NOMO-1 treated with dmso at 0.1 percent for 144 hours (cell line): ENCODE measurements around the gene BCAS3.
"Not testable (repeated sequence)": the region's sequence is repeated elsewhere in the genome, so short reads cannot be mapped to it uniquely, and the experiment has no call there.

ENCODE experiments used
- DNase-seq: peaks from one replicate; lab custom pipeline; 2025; ENCODE audit not compliant: unreplicated experiment; lab: John Stamatoyannopoulos, UW

BCAS3 gene

DNA sequence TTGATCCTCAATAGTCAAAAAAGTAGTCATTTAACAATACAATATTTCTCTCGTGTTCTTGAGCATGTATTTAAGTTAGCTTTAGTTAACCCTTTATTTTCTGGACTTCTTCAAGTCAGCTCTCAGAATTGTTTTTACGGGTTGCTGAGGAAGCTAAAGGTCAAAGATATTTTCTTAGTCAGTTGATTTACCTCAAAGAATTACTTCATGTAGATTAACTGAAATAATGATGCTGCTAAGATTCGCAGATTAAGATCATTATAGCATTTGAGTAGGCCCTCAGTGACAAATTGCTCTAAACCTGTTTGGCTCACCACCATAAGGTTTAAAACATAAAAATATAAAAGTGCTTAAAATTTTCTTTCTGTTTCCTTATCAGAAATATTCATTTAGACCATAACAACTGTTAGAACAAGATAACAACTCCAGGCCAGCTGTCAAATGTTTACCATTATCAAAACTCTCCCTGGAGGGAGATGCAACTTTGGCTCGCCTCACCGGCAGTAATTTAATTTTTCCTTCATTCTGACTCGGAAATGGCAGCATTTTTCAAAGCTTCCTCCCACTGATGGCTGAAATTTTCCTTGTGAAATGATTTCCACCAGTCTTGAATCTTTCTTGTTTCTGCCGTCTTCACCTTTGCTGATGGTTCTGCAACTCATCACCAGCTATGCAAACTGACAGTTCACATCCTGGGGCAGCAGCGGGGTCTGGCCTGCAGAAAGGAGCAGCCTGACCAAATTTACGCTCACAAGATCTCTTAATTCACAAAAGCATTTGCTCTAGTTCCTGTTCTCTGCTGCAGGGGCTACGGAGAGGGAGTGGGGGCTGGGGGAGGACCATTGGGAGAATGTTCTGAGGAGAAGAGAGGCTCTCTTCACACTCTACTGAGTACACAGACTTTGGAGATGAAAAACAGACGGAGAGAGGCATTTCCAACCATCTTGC is 467.2 kb downstream of the BCAS3 start:
- DNase-seq, result no peak

DNA sequence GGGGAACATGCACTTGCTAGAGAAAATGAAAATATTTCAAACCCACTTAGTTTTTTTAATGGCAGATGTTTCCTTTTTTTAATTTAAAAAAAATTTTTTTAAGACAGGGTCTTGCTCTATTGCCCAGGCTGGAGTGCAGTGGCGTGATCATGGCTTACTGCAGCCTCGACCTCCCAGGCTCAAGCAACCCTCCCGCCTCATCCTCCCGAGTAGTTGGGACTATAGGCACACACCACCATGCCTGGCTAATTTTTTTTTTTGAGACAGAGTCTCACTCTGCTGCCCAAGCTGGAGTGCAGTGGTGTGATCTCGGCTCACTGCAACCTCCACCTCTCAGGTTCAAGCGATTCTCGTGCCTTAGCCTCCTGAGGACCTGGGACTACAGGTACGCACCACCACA is 469.2 kb downstream of the BCAS3 start:
- DNase-seq, result not testable (repeated sequence)

DNA sequence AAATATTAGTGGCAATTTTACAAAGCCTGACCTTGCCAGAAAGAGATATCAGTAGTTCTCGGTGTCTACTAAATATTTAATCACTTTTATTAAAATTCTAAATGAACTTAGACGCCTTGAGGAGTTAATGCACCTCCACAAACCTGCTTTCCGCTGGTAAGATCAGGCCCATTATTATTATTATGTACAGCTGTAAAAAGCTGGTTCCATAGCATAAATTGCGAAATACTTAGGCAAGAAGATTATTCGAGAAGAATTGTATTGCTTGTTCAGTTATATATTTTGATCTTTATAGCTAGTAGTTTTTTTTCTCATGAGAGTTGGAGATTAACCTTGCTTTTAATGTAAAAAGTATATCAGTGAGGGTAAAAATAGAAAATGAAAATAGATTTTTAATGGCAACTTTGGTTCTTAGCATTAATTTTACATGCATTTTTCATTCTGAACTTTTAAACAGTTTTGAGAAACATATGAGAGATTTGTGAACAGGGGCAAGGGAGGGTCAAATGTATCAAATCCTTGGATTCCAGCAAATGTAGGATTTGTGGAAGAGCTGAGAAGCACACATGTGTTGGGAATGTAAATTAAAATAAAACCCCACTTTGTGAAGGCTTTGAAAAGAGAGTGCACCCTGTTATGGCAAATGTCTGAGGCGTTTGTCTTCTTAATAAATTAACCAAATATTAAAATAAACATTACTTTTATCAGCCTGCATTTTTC is 471.6 kb downstream of the BCAS3 start:
- DNase-seq, result no peak

DNA sequence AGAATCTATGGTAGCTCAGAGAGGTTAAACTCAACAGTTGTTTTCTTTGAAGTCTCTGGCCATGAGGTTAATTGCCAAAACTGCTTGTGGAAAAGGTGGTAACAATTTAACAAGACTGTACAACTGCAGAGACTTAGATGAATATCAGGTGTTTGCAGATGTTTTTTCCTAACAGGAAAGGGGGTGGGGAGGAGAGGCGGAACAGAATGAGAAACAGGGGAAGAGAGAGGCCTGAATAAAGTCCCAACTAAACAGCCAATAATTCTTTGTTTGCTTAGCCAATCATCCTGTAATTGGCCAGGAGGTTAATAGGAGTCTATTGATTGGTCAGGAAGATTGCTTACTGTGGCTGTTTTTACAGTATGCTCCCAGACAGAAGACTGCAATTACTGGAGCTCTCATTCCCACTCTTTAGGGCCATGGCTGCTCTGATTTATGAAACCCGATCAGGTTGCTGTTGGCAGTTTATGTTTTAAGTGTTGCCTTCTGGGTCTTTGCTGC is 472.3 kb downstream of the BCAS3 start:
- no peak for DNase-seq

DNA sequence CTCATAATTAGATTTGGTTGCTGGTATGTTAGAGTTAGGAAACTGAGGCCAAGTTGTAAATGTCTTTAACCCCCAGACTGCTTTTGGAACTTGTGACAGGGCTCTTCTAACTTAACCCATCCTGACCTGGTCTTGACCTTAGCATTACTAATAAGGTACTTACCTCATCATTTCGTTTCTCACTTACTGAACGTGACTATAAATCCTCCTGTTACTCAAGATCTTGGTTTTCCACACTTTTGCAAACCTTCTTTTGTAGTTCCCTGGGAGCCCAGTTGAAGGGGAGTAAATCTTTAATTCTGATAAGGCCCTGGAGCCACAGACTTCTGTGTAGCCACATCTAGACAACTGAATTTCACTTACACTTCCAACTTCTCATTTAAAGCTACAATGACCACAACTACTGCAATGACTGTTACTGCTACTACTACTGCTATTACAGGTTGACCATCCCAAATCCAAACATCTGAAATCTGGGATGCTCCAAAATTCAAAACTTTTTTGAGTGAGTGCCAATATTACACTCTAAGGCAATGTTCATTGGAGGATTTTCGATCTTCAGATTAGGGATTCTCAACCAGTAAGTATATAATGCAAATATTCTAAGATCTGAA is 473.1 kb downstream of the BCAS3 start:
- DNase-seq, result no peak

DNA sequence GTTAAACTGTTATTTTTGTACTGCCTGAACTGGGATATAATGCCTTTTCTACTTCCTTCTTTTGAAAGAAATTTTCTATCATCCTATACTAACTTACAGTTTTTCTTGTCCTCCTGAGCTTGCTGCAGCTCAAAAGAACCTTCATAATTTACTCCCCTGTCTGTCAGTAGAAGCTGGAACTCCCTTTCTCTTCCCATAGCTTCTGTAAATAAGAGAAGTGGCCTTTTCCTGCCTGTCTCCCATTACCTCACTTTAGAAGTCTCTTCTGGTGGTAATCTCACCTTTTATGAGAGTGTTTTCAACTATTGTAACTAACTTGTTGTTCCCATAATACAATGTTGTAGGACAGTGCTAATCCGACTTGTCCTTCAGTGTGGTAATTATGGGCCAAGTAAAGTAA is 475.2 kb downstream of the BCAS3 start:
- DNase-seq, result no peak

DNA sequence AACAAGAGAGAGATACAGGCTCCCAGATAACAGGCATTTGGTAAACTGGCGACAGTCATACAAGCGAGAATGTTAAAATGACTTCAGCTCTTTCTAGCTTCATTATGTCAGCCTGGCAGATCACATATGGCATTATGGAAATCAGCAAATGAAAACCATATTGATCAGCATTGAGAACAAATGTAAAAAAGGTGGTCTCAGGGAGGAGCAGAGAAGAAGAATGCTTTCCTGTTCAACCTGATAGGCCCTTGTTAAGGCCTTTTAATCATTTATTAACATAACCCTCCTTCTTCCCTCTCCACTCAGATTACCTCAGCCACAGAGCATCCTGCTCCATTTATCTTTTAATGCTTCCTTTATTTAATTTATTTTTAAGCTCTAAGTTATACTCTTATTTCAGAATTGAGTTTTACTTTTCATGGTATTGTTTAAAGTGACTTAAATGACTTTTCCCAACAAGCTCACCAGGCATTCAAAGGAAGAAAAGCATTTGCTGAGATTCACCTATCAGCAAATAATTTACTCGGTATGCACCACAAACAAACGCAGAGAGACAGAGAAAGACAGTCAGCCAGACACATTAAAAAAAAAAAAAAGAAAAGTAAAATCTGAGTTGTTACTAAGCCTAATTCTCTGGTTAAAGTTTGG is 478.1 kb downstream of the BCAS3 start:
- DNase-seq, result no peak

DNA sequence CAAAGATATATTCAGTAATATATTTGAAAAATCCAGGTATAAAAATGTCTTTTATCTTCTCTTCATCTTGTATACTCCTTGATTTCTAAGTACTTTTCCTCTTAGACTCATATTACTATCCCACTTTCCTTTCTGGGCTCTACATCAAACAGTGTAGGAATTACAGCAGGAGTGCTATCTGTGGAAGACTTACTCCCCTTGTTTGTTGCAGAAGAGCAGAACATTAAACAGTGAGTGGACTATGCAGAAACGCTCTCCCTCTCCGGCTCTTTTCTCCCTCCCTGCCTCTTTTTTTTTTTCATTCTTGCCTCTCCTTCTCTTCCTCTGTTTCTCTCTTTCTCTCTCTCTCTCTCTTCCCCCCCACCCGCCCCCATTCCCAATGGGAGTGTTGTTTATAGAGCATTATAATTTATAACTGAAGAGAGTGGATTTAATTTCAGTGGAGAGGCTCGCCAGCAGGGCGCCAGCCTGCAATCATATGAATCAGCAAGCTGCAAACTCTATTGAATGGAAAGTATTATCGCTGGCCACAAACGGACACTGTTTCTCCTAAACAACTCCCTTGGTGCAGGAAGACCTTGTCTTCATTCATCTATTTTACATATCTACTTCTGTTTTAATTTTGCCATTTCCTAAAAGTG is 479.7 kb downstream of the BCAS3 start:
- no peak for DNase-seq

DNA sequence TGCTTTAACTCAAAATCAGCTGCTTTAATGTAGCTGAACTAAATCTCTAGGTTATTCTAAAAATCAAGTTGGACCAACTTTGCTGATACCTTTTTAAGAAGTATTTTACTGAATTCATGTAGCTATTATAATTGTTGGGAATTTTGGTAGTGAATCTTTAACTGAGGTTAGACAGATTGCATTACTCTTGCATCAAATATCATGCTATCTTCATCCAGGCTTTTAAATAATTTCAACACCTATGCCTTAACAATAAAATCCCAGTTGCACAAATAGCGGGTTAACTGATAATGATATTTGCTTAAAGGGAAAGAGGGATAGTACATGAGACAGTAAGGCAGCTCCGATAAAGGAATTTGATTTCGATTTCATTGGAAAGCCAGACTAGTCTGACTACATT is 480.7 kb downstream of the BCAS3 start:
- DNase-seq, result no peak

DNA sequence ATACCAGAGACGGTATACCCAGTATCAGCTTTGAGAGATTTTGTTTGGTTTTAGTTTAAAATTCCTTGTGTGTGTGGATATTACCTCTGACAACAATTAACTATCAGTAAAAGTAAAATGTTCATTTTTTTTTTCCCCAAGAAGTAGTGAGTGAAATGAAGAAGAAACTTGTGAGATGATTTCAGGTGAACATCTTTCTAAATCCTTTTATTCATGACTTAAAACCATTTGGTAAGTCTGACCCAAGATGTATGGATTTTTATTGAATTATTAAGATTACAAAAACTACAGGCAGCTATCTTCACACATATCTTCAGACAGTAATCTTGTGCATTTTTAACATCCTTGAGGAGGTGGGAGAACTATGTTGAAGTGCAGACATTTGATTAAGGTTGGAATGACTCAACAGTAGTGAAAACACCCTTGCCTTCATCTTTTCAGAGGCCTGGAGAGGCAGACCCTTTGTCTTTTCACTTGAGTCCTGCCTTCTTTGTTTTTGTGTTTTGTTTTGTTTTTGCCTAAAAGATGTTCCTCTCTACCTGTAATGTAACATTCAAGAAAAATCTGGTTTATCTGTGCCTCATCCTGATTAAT is 481.7 kb downstream of the BCAS3 start:
- DNase-seq, result no peak

DNA sequence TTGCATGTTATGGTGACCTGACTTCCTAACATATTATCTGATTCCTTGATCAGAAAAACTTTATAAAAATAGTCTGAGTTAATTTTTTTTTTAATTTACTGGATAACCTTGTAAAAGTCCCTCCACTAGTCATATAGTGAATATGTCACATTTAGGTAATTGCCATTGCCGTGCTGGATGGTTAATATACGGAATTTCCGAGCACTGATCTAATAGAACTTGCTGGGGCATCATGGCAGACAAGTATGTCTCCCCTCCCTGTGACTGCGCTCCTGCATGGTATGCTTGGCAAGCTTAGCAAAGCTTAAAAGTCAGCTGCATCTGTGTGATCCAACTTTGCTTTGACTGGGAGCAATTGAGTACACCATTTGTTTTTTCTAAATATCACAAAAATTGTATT is 482.6 kb downstream of the BCAS3 start:
- no peak for DNase-seq

DNA sequence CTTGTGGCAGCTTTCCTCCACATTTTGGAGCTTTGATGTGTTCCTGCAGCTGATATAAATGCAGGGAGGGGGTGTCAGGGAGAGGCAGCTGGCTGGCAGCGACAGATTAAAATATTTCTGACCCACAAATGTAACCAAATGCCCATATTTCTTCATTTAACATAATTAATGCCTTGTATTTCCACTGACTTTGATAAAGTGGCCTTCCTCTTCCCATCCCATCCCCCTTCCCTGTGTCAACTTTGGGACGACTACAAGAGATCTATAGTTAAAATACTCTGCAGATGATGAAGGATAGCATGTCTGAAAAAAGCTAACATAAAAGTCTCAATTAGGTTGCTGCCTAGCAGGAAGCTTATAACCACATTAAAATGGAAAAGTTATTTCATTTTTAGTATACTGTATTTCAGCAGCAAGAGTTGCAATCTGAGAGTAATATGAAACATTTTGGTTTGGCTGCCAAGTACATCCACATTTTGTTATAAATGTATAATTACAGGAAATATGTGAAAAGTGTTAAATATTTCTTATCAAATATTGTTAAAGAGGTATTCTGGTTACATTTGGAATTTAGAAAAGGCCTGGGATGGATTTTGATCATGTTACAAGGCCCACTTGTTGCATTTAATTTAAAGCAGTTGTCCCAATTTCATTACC is 483.3 kb downstream of the BCAS3 start:
- DNase-seq, result no peak

DNA sequence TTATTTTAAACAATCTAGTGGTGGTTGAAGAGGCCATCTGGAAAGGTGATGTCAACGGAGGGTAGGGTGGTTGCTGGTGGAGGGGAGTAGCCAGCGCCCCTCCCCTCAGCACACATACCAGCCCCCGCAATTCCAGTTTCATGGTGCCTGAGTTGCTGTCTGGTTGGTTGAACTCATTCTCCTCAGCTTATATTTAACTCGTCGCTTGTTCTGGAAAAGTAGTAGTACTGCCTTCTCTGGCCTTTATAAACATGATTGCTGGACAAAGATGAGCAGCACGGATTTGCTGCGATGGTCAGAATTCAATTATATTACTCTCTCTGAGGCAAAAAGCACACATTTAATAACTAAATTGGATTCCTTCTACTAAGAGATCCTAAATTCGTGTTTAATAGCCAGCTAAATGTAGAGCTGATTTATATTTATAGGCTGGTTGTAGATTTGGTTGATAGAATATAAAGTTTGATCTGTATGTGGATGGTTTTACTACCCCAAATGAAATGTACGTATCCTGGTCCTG is 484.0 kb downstream of the BCAS3 start:
- DNase-seq, result no peak

DNA sequence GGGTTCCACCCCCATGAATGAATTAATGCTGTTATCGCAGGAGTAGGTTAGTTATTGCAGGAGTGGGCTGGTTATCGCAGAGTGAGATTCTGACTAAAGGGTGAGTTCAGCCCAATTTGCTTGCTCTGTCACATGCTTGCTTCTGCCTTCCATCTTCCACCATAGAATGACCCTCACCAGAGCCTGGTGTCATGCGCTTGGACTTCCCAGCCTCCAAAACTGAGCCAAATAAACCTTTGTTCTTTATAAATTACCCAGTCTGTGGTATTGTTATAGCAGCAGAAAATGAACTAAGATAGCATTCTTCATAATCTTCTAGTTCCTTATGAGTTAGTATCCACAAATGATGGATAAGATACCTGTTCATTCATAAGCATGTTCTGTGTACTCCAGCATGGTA is 486.9 kb downstream of the BCAS3 start:
- DNase-seq, result no peak

DNA sequence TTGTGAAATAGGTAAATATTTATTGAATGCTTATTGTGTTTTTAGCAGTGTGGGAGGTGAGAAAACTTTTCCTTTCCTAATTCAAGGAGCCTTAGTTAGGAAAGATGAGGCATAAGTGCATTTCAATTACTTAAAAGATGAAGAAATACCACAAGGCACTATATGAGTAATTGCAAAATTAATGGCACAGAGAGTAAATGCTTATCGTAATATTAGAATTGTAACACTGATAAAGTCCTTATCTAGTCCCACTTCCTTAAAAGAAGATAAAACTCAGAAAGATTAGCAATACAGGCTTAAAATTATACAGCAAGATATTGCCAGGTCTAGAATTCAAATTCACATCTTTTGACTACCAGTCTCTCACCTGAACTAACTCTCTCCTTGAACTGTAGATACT is 489.4 kb downstream of the BCAS3 start:
- no peak for DNase-seq

DNA sequence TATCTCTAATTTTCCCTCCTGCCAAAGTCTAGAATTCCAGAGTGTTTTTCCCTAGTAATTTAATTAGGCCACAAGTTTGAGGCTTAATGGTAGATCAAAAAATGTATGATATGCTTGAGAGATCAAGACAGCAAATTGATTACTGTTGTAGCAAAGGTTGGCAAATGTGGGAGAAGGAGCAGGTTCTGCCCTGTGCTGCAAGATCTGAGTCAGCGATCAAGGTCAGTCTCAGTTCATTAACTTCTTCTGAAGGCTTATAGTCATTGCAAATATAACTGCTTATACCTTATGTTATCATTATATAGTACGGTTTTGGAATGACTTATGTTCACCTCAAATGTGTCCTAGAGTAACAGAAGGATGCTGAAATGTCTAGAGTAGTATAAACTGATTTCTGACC is 490.9 kb downstream of the BCAS3 start:
- DNase-seq, result no peak

DNA sequence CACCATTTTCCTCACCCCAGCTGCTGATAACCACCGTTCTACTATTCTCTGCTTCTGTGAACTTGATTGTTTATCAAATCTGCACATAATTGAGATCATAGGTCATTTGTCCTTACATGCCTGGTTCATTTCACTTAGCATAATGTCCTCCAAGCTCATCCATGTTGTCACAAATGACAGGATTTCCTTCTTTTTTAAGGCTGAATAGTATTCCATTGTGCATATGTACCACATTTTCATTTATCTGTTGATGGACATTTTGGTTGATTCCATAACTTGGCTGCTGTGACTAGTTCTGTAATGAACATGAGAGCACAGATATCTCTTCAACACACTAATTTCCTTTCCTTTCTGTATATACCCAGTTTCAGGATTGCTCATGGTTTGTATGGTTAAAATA is 496.7 kb downstream of the BCAS3 start:
- no peak for DNase-seq

DNA sequence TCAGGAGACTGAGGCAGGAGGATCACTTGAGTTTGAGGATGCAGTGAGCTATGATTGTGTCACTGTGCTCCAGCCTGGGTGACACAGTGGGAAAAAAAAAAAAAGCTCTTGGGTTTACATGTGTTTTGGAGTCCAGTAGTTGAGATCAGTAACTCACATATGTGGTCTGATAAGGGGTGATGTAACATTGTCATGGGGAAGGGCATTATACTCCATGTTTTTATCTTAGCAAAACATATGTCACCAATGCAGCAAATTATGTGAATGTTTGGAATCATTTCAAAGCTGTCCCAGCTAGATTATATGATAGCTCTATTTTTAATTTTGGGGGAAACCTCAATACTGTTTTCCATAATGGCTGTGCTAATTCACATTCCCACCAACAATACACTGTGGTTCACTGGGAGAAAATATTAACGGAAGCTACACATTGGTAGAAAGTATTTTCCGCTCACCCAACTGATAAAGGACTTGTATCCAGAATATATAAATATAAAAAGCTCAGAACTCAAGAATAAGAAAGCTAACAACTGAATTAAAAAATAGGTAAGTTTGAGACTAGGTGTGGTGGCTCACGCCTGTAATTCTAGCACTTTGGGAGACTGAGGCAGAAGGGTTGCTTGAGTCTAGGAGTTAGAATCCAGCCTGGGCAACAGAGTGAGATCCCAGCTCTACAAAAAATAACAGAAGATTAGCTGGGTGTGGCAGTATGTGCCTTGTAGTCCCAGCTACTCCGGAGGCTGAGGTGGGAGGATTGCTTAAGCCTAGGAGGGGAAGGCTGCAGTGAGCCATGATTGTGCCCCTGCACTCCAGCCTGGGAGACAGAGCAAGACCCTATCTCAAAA is 497.9 kb downstream of the BCAS3 start:
- DNase-seq, result no peak

DNA sequence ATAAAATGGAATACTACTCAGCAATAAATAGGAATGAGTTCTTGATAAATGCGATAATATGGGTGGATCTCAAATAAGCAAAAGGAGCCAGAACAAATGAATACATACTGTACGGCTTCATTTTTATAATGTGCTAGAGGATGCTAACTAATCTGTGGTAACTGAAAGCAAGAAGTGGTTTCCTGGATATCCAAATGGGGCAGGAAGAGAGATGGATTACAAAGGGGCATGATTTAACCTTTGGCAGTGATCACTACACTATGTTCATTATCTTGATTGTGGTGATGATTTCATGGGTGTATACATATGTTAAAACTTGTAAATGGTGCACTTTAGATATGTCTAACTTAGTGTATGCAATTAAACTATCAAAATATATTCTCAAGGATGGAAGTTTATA is 499.7 kb downstream of the BCAS3 start:
- DNase-seq, result no peak
